Pancreas (tissue), 10 donors: ENCODE measurements around the gene NKPD1. TPM values are rescaled to one million over a fixed set of nuclear protein-coding genes. Genes with fewer than 3 reads are reported as not detected.

Experiments
- ATAC-seq, 4 donors: fragments of 200-7000 bp; cut with Tn5 transposase; one replicate each; pipeline versions ENCODE4 v1.8.0 to v1.9.1; 2020; ENCODE audit warnings: mild to moderate bottlenecking in 4 of 4, moderate library complexity in 4 of 4
- DNase-seq, 6 donors: peaks; one replicate each; pipeline ENCODE4 v3.0.0-alpha.2; 2020
- FAIRE-seq: peaks from 2 replicates; lab custom pipeline; 2012; peaks lifted over from hg19 to GRCh38; lab: Jason Lieb, UNC
- H3K27ac ChIP-seq, 4 donors: fragments of 200-600 bp; sonication (generic); 1 replicate in 3 of 4; 2 replicates in 1 of 4; pipeline versions ENCODE4 v1.5.0 to v1.8.0; 2020
- H3K27me3 ChIP-seq, 4 donors: fragments of 200-600 bp; one replicate each; pipeline ENCODE4 v1.8.0; 2021
- H3K36me3 ChIP-seq, 3 donors: fragments of 200-600 bp; sonication (generic) in 1 of 3; one replicate each; pipeline versions ENCODE4 v1.5.0 to v1.8.0; 2020 to 2021
- H3K4me1 ChIP-seq, 3 donors: fragments of 200-600 bp; one replicate each; pipeline ENCODE4 v1.8.0; 2021
- H3K4me3 ChIP-seq, 4 donors: fragments of 200-600 bp; sonication (generic) in 2 of 4; one replicate each; pipeline versions ENCODE4 v1.5.0 to v1.8.0; 2020 to 2021
- H3K9me3 ChIP-seq, 4 donors: fragments of 200-600 bp; one replicate each; pipeline ENCODE4 v1.8.0; 2021
- CTCF ChIP-seq, 4 donors: fragments of 200-600 bp; sonication (generic) in 3 of 4; IDR thresholded peaks; one replicate each; pipeline versions ENCODE4 v1.5.0 to v1.8.0; 2021; ENCODE audit warnings: antibody characterized with exemption in 4 of 4
- WGBS, 2 donors: extraction: QIAGEN DNeasy Blood & Tissue Kit; methylation state at CpG; one replicate each; pipeline ENCODE4 v1.1.7; 2013; 5-methylcytosine and 5-hydroxymethylcytosine counted together
- intact Hi-C, 3 donors: fragments of 100-400 bp; cut with DNase I; formaldehyde crosslinking; loops; one replicate each; pipeline versions ENCODE4 v1.11.1 to v1.14.2; 2022
- polyA plus RNA-seq, 2 donors: library from polyadenylated mRNA; stranded (reverse); fragments of 200-250 nt; gene quantifications; one replicate each; pipeline ENCODE4 v1.2.3, GENCODE V29; 2013
- total RNA-seq, 6 donors: library from RNA; stranded (reverse); fragmentation: NEBNext Ultra II Directional in 4 of 6; extraction: Animal tissue kit (Norgen Biotek cat#: 25700) in 4 of 6; gene quantifications; one replicate each; pipeline versions ENCODE4 v1.2.1 to v1.2.4, GENCODE V29; 2021 to 2023
- donor health status: healthy with polysubstance abuse.
- donor health status: DM: no; HTN: no; CAD: no; lungs with moderate emphysema.
- donor health status: DM: no; HTN: no; CAD: no.
- donor health status: control.
- donor health status: control.
- donor health status: Bipolar disorder and iron deficiency.
- donor health status: DM: yes; HTN: yes; CAD: no.
- donor health status: DM: no; HTN: no; CAD: no.
- donor health status: DM: no; HTN: no; CAD: no.
- donor health status: DM: yes; HTN: yes; CAD: no.

NKPD1 gene
- total and polyA plus RNA-seq, 8 donors, result 0.03 to 0.33 (median 0.14) TPM; not detected in 4

- no peak for ATAC-seq
- intact Hi-C loops, result no loop called here
- Histone ChIP-seq H3K9me3 (no peaks in the 10 kb centered on the region), H3K27ac (no peak overlapping the region), H3K4me1 (no peaks in the 10 kb centered on the region), H3K27me3 (no peaks in the 10 kb centered on the region), H3K36me3 (peaks cover 0 to 11% (median 0%) of the 10 kb centered on the region in 3 donors), H3K4me3 (no peak overlapping the region)
- no peak for DNase-seq
- WGBS, 2 donors, result 91 to 93% methylated on average over 24 of the region's 24 CpGs
- TF ChIP-seq CTCF (IDR thresholded peaks at IDR 0.05), result no peak
- FAIRE-seq, result no peak
Observed at GRCh38 chr19:45139286-45140143, 21.3 kb downstream of the NKPD1 start.

- Histone ChIP-seq H3K27me3 (no peaks in the 10 kb centered on the region), H3K4me1 (no peaks in the 10 kb centered on the region), H3K27ac (no peak overlapping the region), H3K4me3 (no peak overlapping the region), H3K36me3 (peaks cover 0 to 11% (median 0%) of the 10 kb centered on the region in 3 donors), H3K9me3 (no peaks in the 10 kb centered on the region)
- no peak for DNase-seq
- no peak for TF ChIP-seq CTCF (IDR thresholded peaks at IDR 0.05)
- no peak for FAIRE-seq
- WGBS, 2 donors, result 88 to 96% methylated on average over 11 of the region's 11 CpGs
- intact Hi-C loops, result no loop called here
- ATAC-seq, result no peak
Observed at GRCh38 chr19:45138303-45138751, 22.5 kb downstream of the NKPD1 start.

- no peaks in the 10 kb centered on the region for H3K4me1 ChIP-seq
- ATAC-seq (peak in 2 of 4 donors; percentile 36 to 51), DNase-seq (no peak), FAIRE-seq (no peak)
- no peak overlapping the region for H3K27ac ChIP-seq
- no peak overlapping the region for H3K4me3 ChIP-seq
- WGBS, 2 donors, result 83 to 84% methylated on average over 17 of the region's 17 CpGs
- H3K9me3 ChIP-seq, result no peaks in the 10 kb centered on the region
- no peaks in the 10 kb centered on the region for H3K27me3 ChIP-seq
- intact Hi-C loops, result no loop called here
- TF ChIP-seq CTCF (IDR thresholded peaks at IDR 0.05), result no peak
- peaks cover 0 to 5% (median 0%) of the 10 kb centered on the region in 3 donors for H3K36me3 ChIP-seq
Observed at GRCh38 chr19:45137179-45137761, 23.5 kb downstream of the NKPD1 start.

GRCh38 chr19:45136507-45137178 lies 24.1 kb downstream of the NKPD1 start:
- ATAC-seq (peak in 1 of 4 donors; percentile 6), FAIRE-seq (no peak), DNase-seq (no peak)
- Histone ChIP-seq H3K4me1 (no peaks in the 10 kb centered on the region), H3K27ac (no peak overlapping the region), H3K4me3 (no peak overlapping the region), H3K27me3 (no peaks in the 10 kb centered on the region), H3K9me3 (no peaks in the 10 kb centered on the region), H3K36me3 (no peaks in the 10 kb centered on the region)
- intact Hi-C loops, result no loop called here
- 80 to 85% methylated on average over 12 of the region's 12 CpGs for WGBS, 2 donors
- no peak for TF ChIP-seq CTCF (IDR thresholded peaks at IDR 0.05)
